GM21528 (cell line): ENCODE data around the gene RASGRF2.
"Not testable (repeated sequence)": the region's sequence is repeated elsewhere in the genome, so short reads cannot be mapped to it uniquely, and the experiment has no call there.

ENCODE experiments used
- ATAC-seq: cut with Tn5 transposase; IDR thresholded peaks from one replicate; pipeline ENCODE4 v1.9.1; 2021; ENCODE audit warnings: mild to moderate bottlenecking, moderate library complexity; ENCODE audit not compliant: unreplicated experiment, low FRiP score

The RASGRF2 gene

GRCh38 chr5:81121836-81122630 is 161.9 kb downstream of the RASGRF2 start:
- no peak for ATAC-seq

- not testable (repeated sequence) for ATAC-seq
These were observed 164.5 kb downstream of the RASGRF2 start for GRCh38 chr5:81124689-81125088.

GRCh38 chr5:81125959-81126358 is 165.8 kb downstream of the RASGRF2 start:
- ATAC-seq = no peak

GRCh38 chr5:81128416-81128815 is 168.3 kb downstream of the RASGRF2 start:
- ATAC-seq = no peak

GRCh38 chr5:81132381-81132780 is 172.2 kb downstream of the RASGRF2 start:
- no peak for ATAC-seq

- no peak for ATAC-seq
These were observed 173.9 kb downstream of the RASGRF2 start for GRCh38 chr5:81134066-81134465.

GRCh38 chr5:81134566-81134965 is 174.4 kb downstream of the RASGRF2 start:
- no peak for ATAC-seq

- no peak for ATAC-seq
These were observed 176.4 kb downstream of the RASGRF2 start for GRCh38 chr5:81136557-81136956.

- ATAC-seq = no peak
These were observed 177.7 kb downstream of the RASGRF2 start for GRCh38 chr5:81137833-81138232.

GRCh38 chr5:81140441-81140840 is 180.3 kb downstream of the RASGRF2 start:
- no peak for ATAC-seq

GRCh38 chr5:81140943-81141342 is 180.8 kb downstream of the RASGRF2 start:
- ATAC-seq = no peak

GRCh38 chr5:81142108-81142507 is 181.9 kb downstream of the RASGRF2 start:
- ATAC-seq = no peak

GRCh38 chr5:81145329-81145935 is 185.3 kb downstream of the RASGRF2 start:
- no peak for ATAC-seq

- ATAC-seq = no peak
These were observed 185.9 kb downstream of the RASGRF2 start for GRCh38 chr5:81146031-81146430.

- ATAC-seq = no peak
These were observed 187.1 kb downstream of the RASGRF2 start for GRCh38 chr5:81147011-81147885.

GRCh38 chr5:81147886-81148571 is 187.9 kb downstream of the RASGRF2 start:
- no peak for ATAC-seq

GRCh38 chr5:81151546-81151945 is 191.4 kb downstream of the RASGRF2 start:
- no peak for ATAC-seq

- ATAC-seq = peak; percentile 78
These were observed 194.6 kb downstream of the RASGRF2 start for GRCh38 chr5:81154725-81155124.

GRCh38 chr5:81156732-81157131 is 196.6 kb downstream of the RASGRF2 start:
- no peak for ATAC-seq

GRCh38 chr5:81161012-81161601 is 200.9 kb downstream of the RASGRF2 start:
- ATAC-seq = peak; percentile 65
